ENCODE data around the gene ERLEC1.

- TF ChIP-seq POLR2A (IDR thresholded peaks at IDR 0.05) (no peak), CTCF (IDR thresholded peaks at IDR 0.05) (no peak), POLR2AphosphoS5 (IDR thresholded peaks at IDR 0.05) (peak in 2 of 3 donors; percentile 71 to 80)
Observed at GRCh38 chr2:53826587-53827397, 39.9 kb downstream of the ERLEC1 start.

All from breast epithelium (tissue), 3 donors.